Fibroblast of skin of right biceps (primary cell): ENCODE data around the gene DNAJB14.
"Not testable (repeated sequence)": the region's sequence is repeated elsewhere in the genome, so short reads cannot be mapped to it uniquely, and the experiment has no call there.

Experiments
- DNase-seq: peaks from one replicate; pipeline ENCODE4 v3.0.0-alpha.2; 2013

Gene DNAJB14

DNA sequence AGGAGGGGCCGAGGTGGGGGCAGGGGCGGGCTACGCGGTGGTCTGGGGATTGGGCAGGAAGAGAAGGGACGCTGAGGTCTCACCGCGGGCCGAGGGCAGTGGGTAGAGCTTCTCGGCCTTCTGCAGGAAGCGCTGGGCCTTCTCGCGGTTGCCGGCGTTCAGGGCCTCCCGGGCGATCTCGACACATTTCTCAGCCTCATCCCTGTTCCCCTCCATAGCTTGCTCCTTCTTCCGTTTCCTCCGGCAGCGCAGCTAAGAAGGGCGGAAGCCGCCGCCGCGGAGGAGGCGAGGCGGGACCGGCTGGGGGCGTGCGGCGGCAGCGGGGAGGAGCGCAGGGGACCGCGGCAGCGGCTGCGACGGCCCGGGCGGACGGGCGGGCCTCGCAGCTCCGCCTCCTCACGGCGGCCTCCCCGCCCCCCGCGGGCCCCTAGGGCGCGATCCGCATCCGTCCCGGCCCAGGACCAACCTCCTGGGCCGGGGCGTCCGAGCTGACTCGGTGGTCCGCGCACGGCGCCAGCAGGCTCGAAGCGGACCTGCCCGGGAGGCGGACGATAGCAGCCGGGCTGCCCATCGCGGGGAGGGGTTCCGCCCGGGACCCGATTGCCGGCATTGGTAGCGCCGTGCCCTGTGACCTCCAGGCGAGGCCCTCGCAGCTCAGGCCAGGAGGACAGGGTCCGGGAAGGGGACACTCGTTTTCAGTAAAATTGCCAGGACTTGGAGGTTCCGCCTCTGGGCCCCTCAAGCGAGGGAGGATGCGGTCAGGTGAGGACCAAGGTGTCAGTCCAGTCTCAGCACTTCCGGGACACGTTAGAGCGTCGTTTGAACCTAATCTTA, at the start of gene DNAJB14:
TSS of gene DNAJB14 (minus strand) at position 263 of the 834 bp plus-strand sequence. CDS start at position 216, 47 bp downstream.
- DNase-seq, result peak; percentile 86

DNA sequence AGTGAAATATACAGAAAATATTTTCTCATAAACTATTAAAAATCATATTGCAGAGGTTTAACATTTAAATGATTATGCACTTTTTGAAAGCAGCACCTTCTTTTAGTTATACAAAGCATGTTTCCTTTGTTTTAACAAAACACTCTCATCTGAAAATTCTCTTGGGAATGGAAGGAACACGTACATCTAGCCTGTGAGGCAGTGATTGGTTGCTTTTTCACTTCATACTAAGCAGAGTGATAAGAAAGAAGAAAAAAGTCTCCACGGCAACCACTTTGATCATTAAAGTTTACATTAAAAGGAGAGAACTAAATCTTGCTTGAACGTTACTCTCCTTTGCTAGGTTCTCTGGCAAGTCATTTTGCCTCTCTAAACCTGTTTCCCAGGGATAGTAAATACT, 45.3 kb upstream of the DNAJB14 start:
- DNase-seq, result no peak

DNA sequence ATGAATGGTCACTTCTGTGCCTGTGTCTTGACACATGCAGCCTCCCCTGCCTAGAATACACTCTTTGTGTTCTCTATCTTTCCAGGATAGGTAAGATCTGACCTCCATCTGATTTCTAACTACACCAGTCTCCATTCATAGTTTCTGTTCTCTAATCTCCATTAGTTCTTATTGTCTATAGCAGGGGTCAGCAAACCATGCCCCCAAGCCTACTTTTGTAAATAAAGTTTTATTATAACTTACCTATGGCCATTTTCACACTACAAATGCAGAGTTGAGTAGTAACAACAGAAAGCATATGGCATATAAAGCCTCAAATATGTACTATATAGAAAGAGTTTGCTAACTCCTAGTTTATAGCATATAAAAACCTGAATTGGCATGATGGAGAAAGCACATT, 41.3 kb upstream of the DNAJB14 start:
- DNase-seq, result no peak

DNA sequence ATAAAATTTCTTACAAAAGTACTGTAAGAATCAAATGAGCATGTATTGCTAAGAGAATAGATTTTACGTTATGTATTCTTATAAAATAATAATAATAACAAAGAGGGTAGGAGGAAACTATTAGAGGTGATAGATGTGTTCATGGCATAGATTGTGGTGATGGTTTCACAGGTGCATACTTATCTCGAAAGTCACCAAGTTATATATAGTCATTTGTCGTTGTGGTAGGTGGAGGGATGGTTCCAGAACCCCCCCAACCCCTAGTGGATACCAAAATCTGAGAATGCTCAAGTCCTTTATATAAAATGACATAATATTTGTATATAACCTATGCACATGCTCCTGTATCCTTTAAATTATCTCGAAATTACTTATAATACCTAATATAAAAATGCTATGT, 40.4 kb upstream of the DNAJB14 start:
- no peak for DNase-seq

DNA sequence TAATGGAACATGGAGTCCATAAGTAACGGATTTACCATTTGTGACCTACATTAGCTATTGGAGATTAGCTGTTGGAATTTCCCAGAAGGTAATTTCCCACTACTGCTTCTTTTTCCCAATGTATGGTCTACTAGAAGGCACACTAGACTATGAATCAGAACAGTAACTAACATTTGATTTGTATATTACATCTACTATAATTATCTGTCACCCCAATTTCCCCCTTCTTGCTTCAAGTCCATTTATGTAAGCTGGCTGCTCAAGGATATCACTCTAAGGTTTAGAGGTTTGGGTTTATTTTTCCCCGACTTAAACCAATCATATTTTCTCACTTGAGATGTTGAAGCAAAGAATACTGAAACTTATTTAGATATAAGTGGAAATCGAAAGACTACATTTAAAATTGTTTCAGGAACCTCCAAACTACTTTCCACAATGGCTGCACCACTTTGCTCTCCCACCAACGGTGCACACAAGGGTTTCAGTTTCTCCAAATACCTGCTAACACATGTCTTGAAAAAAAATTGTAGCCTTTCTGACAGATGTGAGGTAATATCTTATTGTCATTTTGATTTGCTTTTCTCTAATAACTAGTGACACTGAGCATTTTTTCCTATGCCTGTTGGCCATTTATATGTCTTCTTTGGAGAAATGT, 37.0 kb upstream of the DNAJB14 start:
- DNase-seq, result no peak

DNA sequence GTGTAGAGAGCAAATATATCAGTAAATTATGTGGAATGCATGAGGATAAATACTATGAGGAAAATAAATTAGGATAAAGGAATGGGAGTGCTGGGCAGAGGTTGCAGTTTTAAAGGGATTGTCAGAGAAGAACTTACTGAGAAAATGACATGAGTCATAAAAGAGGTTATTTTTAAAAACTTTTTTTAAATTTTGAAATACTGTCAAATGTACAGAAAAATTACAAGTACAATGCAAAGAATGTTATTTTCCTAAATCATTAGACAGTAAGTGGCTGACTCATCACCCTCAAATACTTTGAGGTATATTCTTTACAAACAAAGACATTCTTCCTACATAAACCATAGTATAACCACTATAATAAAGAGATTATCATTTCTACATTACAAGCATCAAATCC, 33.5 kb upstream of the DNAJB14 start:
- DNase-seq, result peak; percentile 86

DNA sequence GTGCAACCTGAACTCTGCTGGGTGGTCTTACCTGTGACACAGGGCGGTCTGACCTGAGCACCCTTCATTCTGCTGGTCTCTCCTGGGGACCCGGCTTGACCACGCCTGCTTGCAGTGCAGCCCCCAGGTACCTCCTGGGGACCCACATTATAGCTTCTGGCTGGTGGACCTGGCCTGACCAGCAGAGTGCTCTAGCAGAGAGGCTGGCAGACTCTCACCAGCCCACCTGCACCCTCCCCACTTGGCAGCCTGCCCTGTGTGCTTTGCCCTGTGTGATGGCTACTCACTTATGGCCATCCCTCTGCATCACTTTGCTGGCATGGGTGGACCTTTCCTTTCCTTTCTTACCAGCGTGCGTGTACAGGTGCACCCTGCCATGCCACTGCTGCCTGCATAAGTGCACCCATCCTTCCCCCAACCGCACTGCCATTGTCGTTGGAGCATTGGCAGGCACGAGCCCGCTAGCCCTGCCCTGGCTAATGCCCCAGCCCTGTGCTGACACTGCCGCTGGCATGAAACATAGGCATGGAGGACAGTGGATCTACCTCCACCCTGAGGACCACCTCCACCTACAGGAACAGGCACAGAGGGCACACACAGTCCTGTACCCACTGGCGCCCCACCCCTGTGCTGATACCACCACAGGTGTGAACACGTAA, 25.2 kb upstream of the DNAJB14 start:
- DNase-seq, result no peak

DNA sequence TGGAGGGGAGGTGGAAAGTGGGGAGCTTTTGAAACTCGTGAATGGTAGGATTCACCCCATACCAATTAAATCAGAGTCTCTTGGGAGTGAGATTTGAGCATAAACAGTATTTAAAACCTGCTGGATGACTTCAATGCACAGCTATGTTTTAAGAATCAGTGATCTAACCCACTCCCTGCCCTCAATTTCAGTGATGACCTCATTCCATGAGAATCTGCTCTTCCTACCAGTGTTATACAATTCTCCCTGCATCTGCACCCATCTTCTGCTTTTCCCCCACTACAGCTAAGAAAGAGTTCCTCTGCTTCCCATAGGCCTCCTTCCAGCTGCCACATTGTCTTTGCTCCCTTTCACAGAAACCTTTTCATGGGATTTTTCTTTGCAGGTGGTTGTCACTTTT, 21.9 kb upstream of the DNAJB14 start:
- DNase-seq, result peak; percentile 87

DNA sequence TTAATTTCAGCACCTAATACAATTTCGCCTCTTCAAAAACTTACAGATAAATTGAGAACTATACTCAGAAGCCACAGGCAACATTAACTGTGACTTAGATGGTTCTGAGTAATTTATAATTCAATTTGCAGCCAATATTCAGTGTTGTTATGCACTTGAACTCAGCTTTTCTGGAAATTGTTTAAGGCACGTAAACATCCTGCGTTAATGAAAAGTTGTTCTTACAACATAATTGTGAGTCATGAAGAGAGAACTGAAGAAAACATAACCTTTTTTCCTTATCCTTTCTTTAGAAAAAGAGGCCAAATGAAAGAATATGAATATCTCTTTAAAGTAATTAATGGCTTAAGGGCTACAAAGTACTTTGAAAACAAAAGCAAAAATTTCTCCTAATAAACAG, 20.3 kb upstream of the DNAJB14 start:
- DNase-seq, result no peak

DNA sequence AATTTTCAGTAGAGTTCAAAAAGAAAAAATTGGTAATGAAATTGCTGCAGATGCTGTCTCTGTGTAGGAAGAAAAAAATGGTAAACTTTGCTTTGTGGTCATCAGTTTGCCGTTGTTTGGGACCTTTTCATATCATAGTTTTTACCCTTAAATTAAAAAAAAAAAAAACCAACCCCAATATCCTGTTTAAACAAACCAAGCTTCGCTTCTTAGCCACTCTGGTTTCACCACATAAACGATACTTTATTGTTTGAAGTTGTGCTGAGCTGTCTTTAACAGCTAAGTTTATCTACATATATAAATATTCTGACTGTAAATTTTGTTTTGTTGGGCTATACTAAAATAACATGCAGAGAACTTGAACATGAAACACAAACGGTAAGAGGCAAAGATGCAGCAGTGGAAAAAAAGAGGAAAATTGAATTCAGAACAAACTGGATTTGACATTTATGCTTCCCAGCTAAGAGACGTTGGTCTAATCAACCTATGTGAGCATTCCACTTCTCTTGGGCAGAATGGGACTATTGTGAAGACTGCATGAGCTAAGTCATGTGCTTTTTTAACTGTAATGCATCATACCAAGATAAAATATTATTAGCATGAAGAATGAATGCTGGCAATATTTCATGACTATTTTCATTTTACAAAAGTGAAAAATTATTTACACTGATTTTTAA, 19.4 kb upstream of the DNAJB14 start:
- DNase-seq, result no peak

DNA sequence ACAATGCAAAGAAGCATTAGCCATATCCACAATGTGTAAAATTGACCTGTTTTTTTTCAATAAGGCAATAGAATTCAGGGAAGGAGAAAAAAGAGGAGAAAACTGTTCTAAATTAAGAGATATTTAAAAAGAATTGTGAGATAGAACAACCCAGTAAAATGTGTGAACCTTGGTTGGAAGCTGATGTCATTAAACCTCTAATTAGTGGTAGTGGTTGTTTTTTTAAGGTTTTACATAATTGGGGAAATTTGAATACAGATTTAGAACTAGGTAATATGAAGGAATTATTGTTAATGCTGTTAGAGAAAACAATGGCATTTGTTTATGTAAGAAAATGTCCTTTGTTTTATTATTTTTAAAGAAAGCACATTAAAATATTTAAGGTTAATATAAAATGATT, 18.8 kb upstream of the DNAJB14 start:
- no peak for DNase-seq

DNA sequence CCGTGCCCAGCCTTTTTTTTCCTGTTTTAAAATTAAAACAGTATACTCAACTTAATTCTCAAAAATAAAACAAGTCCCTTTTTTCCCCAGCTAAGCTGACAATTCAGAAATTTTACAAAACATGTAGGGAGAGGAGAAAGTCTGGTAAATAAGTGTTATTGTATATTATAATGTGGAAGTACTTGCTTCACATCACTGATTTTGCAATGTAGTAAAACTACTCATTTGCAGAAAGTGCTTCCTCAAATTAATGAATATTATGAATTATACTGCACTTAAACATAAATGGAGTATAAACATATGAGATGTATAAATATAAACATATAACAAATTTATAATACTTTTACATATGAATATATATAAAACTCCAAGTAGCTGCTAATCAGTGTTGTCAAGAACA, 15.3 kb upstream of the DNAJB14 start:
- no peak for DNase-seq

DNA sequence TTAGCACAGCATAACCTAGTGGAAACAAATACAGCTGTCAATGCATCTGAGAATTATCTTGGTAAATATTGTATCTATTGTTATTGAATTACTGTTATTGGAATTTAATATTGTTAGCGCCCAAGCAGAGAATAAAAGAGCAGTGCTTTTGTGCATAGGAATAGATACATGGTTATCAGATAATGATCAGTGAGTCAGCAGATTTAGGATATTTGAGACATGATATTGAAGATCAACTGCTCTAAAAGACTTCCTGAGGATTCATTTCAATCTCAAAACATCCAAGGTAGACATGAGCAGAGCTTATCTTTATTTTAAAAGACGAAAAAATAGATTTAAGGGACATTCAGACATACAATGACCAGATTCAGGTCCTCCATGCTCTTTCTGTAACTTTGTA, 14.2 kb upstream of the DNAJB14 start:
- DNase-seq, result no peak

DNA sequence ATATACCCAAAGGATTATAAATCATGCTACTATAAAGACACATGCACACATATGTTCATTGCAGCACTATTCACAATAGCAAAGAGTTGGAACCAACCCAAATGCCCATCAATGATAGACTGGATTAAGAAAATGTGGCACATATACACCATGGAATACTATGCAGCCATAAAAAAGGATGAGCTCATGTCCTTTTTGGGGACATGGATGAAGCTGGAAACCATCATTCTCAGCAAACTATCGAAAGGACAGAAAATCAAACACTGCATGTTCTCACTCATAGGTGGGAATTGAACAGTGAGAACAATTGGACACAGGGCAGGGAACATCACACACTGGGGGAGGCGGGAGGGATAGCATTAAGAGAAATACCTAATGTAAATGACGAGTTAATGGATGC, 11.8 kb upstream of the DNAJB14 start:
- not testable (repeated sequence) for DNase-seq

DNA sequence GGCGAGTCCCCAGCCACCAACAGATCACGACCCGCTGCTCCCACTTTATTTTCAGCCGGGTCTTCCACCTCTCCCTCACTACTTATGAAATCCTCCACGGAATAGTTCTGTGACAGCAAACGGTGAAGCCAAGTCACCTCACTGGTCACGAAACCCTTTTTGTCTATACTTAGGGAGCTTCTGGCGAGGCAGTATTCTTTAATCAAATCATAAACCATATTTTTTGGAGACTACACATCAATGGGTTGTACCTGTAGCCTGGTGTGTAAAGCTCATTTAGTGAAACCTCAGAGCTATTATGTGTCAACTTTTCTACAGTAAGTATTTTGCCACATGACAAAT, 4.5 kb upstream of the DNAJB14 start:
- DNase-seq, result no peak

DNA sequence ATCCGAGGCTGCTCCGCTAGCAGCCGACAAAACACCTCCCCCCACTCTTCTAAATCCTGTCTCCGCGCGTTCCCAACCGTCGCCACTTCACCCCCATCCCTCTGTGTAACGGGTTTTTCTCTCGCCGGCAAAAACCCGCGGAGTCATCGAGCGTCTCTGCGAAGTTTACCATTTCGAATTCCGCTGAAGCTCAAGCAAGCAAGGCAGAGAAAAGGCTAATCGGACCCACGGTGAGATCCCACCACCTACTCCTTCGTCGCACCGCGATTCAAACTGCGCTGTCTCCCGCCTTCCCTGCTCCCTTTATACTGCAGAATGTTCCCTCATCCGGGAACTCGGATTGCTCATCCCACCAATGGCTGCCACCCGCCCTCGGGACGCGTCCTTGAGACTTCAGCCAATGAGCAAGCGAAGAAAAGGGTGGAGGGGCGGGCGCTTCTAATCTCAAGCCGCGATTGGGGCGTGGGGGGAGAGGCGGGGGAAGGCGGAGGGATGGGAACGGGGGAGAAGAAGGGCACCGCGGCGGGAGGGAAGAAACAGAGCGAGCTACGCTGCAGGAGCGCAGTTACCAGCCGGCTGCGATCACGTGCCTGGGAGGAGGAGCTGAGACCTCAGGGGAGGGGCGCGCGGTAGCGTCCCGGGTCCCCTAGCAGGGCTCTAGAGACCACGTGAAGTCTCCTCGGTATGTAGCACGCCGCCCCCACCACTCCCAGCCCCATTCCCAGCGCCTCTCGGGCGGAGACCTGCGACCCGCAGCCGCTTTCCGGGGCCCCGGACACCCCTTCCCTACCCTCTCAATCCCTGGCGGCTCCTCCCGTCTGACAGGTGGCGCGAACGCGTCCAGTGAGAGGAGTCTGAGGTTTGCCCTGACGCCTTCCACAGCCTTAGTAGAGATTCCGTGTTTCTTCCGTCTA, 3.8 kb upstream of the DNAJB14 start, which contains the start of gene H2AZ1:
TSS of gene H2AZ1 (minus strand) at position 277 of the 914 bp plus-strand sequence. CDS start at position 172, 105 bp downstream.
- DNase-seq, result peak; percentile 99

DNA sequence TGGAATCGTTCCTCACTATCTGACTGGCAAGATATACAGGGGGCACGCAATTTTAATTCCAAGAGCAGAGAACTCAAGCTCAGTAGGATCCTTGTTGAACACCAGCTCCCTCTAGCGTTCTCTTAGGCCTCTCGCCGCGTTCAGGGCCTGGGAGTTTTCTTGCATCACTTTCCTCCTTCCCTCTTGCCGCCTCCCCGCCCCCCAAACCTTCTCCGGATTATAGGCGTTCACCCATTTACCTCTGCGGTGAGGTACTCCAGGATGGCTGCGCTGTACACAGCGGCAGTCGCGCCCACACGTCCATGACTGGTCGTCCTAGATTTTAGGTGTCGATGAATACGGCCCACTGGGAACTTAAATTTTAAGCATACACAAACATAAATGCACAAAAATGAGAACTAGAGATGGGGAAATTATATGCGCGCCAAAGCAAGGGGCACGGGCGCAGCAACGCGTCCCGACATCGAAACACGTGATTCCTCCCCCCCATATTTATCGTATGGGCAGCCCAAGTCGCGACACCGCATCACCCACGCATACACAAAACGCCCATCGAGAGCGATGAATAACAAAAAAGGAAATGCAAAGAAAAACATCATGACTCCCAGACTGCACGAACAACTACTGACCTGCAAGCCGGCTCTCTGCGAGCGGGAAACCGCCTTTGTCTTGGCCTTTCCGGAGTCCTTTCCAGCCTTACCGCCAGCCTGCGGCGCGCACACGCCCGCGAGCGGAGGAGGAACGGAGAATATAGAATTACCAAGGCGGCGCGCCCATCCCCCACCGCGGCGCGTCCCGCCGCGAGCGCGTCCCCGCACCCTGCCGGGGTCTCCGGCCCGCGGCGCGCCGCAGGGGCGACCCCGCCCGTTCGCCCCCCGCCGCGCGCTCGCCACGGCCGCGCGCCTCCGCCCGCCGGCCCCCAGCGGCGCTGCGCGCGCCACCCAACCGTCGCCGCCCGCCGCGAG, 2.9 kb upstream of the DNAJB14 start:
- peak; percentile 96 for DNase-seq

DNA sequence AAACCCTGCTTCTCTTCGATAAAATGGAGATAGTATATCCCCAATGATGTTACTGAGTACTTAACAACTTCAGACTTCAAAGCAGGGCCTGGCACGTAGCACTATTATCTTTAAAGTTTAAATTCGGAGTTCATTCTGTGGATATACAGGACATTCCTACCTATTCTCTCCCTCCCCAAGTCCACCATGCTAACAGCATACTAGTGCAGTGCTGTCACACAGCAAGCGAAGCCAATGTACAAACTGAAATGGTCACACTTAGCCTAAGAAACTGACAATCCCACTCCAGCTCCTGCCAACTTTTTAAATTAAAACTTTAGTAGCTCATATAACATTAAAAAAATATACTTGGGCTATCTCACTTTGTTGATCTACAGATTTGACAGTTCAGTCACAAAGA, 1.2 kb upstream of the DNAJB14 start:
- DNase-seq, result no peak

DNA sequence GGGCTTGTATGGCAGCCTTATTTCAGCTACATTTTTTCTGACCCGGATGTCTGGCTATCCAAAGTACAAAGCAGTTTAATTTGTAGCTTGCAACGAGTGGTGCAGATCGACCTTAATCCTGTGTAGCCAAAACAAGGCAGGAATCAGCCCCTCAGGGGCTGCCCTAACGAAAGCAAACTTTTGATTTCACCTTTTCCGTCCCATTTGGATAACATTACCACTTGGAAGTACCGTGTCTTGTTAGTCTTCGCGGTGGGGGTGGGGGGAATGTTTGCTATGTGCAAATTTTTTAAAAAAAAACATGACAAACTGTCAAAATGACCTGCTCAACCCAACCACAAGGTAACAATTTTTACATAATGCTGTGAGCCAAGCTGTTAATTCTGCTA, 766 bp upstream of the DNAJB14 start:
- peak; percentile 40 for DNase-seq

DNA sequence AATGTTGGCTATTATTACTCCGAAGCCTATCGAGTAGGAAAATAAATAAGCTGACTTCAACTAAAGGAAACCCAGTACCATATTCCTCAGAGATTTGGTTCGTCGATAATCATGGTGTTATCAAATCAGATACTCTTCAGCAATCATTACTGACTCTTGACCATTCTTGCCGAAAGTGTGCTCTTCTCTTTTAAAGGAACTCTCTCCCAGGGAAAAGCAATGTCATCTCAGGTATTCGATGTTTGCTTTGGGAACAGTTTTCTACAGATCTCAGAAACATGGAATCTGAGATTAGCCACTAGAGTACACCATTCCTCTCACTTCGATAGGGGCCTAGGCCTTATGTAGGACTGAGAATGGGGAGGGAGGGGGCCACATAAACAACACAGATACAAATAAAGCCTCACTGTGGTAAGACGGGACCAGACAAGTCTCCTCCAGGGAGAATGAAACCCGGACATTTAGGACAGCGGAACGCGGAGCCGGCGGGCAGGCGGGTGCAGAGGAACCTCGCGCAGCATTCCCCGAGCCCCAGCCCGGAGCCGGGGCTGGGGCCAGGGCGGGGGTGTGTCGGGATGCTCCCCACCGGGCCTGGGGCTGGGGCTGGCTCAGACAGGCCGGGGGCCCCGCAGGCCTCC, 581 bp downstream of the DNAJB14 start:
- DNase-seq, result peak; percentile 31
